Measurements from ENCODE around the gene ATAD5.
"Not testable (repeated sequence)": the region's sequence is repeated elsewhere in the genome, so short reads cannot be mapped to it uniquely, and the experiment has no call there.

ATAD5 gene

GRCh38 chr17:30801671-30802070 lies 30.1 kb upstream of the ATAD5 start:
- ChIA-PET POLR2A (no interaction called here), CTCF (no interaction called here)
- DNase-seq (ENCODE audit: extremely low spot score), result no peak
- TF ChIP-seq FOXA1 (IDR thresholded peaks at IDR 0.05), result no peak
- TF ChIP-seq SUZ12 (IDR thresholded peaks at IDR 0.05), result no peak
- no peak for TF ChIP-seq HDGF (IDR thresholded peaks at IDR 0.05; ENCODE audit: borderline replicate concordance)
- TF ChIP-seq TARDBP (IDR thresholded peaks at IDR 0.05), result no peak
- no peak for TF ChIP-seq NFRKB (IDR thresholded peaks at IDR 0.05)
- TF ChIP-seq, protein P1, sequence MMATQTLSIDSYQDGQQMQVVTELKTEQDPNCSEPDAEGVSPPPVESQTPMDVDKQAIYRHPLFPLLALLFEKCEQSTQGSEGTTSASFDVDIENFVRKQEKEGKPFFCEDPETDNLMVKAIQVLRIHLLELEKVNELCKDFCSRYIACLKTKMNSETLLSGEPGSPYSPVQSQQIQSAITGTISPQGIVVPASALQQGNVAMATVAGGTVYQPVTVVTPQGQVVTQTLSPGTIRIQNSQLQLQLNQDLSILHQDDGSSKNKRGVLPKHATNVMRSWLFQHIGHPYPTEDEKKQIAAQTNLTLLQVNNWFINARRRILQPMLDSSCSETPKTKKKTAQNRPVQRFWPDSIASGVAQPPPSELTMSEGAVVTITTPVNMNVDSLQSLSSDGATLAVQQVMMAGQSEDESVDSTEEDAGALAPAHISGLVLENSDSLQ (IDR thresholded peaks at IDR 0.05), result no peak
- TF ChIP-seq FOXK2 (IDR thresholded peaks at IDR 0.05), result no peak
- no peak for TF ChIP-seq CTBP1 (IDR thresholded peaks at IDR 0.05; ENCODE audit: borderline replicate concordance)

GRCh38 chr17:30805944-30806456 lies 25.8 kb upstream of the ATAD5 start:
- no peak for DNase-seq (ENCODE audit: extremely low spot score)
- CTCF ChIA-PET, result interaction anchor here (1.2 to 1.5 kb wide), 2 partner anchors 18 to 20 kb away, joined by 3 to 8 read pairs; partner anchors contain the start of gene CRLF3
- TF ChIP-seq ARNT (IDR thresholded peaks at IDR 0.05), result no peak
- TF ChIP-seq FOXA1 (IDR thresholded peaks at IDR 0.05), result no peak
- TF ChIP-seq HDGF (IDR thresholded peaks at IDR 0.05; ENCODE audit: borderline replicate concordance), result no peak
- TF ChIP-seq BHLHE40 (IDR thresholded peaks at IDR 0.05; ENCODE audit: borderline replicate concordance), result no peak
- POLR2A ChIA-PET, result interaction anchor here (1.7 kb wide), 1 partner anchor 19 kb away, joined by 5 read pairs; the partner anchor contains the start of gene CRLF3

GRCh38 chr17:30807896-30808295 lies 23.9 kb upstream of the ATAD5 start:
- TF ChIP-seq L3MBTL2 (conservative IDR thresholded peaks at IDR 0.05) (no peak), FOXA1 (IDR thresholded peaks at IDR 0.05) (no peak), SP1 (IDR thresholded peaks at IDR 0.05) (no peak), ELF4 (IDR thresholded peaks at IDR 0.05) (no peak), FOXM1 (IDR thresholded peaks at IDR 0.05; ENCODE audit: borderline replicate concordance) (no peak), LEF1 (IDR thresholded peaks at IDR 0.05; ENCODE audit: borderline replicate concordance) (no peak), ARNT (IDR thresholded peaks at IDR 0.05) (no peak), HDGF (IDR thresholded peaks at IDR 0.05; ENCODE audit: borderline replicate concordance) (no peak), FOXK2 (IDR thresholded peaks at IDR 0.05) (no peak), CTBP1 (IDR thresholded peaks at IDR 0.05; ENCODE audit: borderline replicate concordance) (no peak), NFRKB (IDR thresholded peaks at IDR 0.05) (no peak), BHLHE40 (IDR thresholded peaks at IDR 0.05; ENCODE audit: borderline replicate concordance) (no peak)
- no peak for DNase-seq (ENCODE audit: extremely low spot score)
- ChIA-PET POLR2A (interaction anchor here (3.5 kb wide), 1 partner anchor 17 kb away, joined by 14 read pairs; the partner anchor contains the start of gene CRLF3), CTCF (interaction anchor here (0.7 kb wide), 1 partner anchor 9 kb away, joined by 4 read pairs; no protein-coding TSS in a partner anchor)

DNA sequence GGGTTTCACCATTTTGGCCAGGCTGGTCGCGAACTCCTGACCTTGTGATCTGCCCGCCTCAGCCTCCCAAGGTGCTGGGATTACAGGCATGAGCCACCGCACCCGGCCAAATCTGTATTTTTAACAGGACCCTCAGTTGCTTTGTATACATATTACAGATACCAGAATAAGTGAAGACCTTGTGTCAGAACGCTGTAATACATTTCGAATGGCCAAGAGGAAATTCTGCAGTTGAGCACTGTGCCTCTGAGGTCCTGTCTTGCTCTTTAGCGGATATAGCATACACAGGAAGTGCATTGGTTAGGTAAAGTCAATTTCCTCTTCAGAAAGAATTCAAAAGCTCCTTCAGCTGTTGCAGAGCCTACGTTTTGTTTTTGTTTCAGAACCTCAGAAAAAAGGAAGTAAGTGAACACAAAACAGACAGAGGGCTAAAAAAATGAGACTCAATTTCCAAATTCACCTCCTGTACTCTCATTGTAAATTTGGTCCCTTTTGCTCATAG lies 22.9 kb upstream of the ATAD5 start:
- TF ChIP-seq ZNF384 (IDR thresholded peaks at IDR 0.05), result no peak
- no peak for TF ChIP-seq FOXA1 (IDR thresholded peaks at IDR 0.05)
- no peak for TF ChIP-seq FOXM1 (IDR thresholded peaks at IDR 0.05; ENCODE audit: borderline replicate concordance)
- DNase-seq (ENCODE audit: extremely low spot score), result no peak
- POLR2A ChIA-PET, result interaction anchor here (3.5 kb wide), 1 partner anchor 16 kb away, joined by 14 read pairs; the partner anchor contains the start of gene CRLF3
- CTCF ChIA-PET, result no interaction called here

- CTCF ChIA-PET, result interaction anchor here (0.6 to 1.3 kb wide), 2 partner anchors 10 to 15 kb away, joined by 3 to 5 read pairs; partner anchors contain the start of gene CRLF3
- no peak for TF ChIP-seq FOXK2 (IDR thresholded peaks at IDR 0.05)
- TF ChIP-seq SUZ12 (IDR thresholded peaks at IDR 0.05), result no peak
- no peak for TF ChIP-seq ELF4 (IDR thresholded peaks at IDR 0.05)
- TF ChIP-seq HDGF (IDR thresholded peaks at IDR 0.05; ENCODE audit: borderline replicate concordance), result no peak
- TF ChIP-seq FOXA1 (IDR thresholded peaks at IDR 0.05), result no peak
- TF ChIP-seq FOXM1 (IDR thresholded peaks at IDR 0.05; ENCODE audit: borderline replicate concordance), result no peak
- TF ChIP-seq SP1 (IDR thresholded peaks at IDR 0.05), result no peak
- TF ChIP-seq LEF1 (IDR thresholded peaks at IDR 0.05; ENCODE audit: borderline replicate concordance), result no peak
- no peak for TF ChIP-seq CTBP1 (IDR thresholded peaks at IDR 0.05; ENCODE audit: borderline replicate concordance)
- TF ChIP-seq TARDBP (IDR thresholded peaks at IDR 0.05), result no peak
- no peak for TF ChIP-seq L3MBTL2 (conservative IDR thresholded peaks at IDR 0.05)
- no peak for TF ChIP-seq NFRKB (IDR thresholded peaks at IDR 0.05)
- POLR2A ChIA-PET, result interaction anchor here (3.5 kb wide), 1 partner anchor 15 kb away, joined by 14 read pairs; the partner anchor contains the start of gene CRLF3
- DNase-seq (ENCODE audit: extremely low spot score), result no peak
These were observed 21.9 kb upstream of the ATAD5 start for GRCh38 chr17:30809867-30810266.

- CTCF ChIA-PET, result no interaction called here
- TF ChIP-seq ARNT (IDR thresholded peaks at IDR 0.05) (no peak), FOXA1 (IDR thresholded peaks at IDR 0.05) (no peak), SP1 (IDR thresholded peaks at IDR 0.05) (no peak)
- no peak for DNase-seq (ENCODE audit: extremely low spot score)
- POLR2A ChIA-PET, result interaction anchor here (1.1 kb wide), 1 partner anchor 12 kb away, joined by 3 read pairs; the partner anchor contains the start of gene CRLF3
These were observed 19.3 kb upstream of the ATAD5 start for GRCh38 chr17:30812218-30813177.

DNA sequence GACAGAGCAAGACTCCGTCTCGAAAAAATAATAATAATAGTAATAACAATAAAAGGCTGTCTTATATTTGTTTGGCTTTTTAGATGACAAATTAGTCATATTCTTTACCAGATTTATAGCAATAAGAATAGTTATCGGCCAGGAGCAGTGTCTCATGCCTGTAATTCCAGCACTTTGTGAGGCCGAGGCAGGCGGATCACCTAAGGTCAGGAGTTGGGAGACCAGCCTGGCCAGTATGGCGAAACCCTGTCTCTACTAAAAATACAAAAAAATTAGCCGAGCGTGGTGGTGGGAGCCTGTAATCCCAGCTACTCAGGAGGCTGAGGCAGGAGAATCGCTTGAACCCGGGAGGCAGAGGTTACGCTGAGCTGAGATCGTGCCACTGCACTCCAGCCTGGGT lies 17.5 kb upstream of the ATAD5 start:
- POLR2A ChIA-PET; CTCF ChIA-PET; DNase-seq (ENCODE audit: extremely low spot score): not testable (repeated sequence)

DNA sequence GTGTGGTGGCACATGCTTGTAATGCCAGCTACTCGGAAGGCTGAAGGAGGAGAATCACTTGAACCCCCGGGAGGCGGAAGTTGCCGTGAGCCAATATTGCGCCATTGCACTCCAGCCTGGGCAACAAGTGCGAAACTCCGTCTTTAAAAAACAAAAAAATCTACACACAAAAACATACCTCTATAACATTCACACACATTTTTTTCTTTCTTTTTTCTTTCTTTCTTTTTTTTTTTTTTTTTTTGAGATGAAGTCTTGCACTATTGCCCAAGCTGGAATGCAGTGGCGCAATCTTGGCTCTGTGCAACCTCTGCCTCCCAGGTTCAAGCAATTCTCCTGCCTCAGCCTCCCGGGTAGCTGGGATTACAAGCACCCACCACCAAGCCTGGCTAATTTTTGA lies 16.9 kb upstream of the ATAD5 start:
- DNase-seq (ENCODE audit: extremely low spot score); CTCF ChIA-PET; POLR2A ChIA-PET: not testable (repeated sequence)
